Astrocyte (in vitro differentiated cells and primary cell): ENCODE data around the gene RNF227.

Experiments used
- CTCF ChIP-seq: IDR thresholded peaks from 2 replicates; pipeline ENCODE4 v1.5.1; 2011; ENCODE audit warnings: low read depth, mild to moderate bottlenecking, inconsistent platforms, low read length, moderate library complexity; ENCODE audit not compliant: insufficient read depth
- EZH2 ChIP-seq: IDR thresholded peaks from 2 replicates; pipeline ENCODE4 v1.6.1; 2012; ENCODE audit warnings: mild to moderate bottlenecking, low read length, inconsistent platforms; ENCODE audit not compliant: insufficient read depth

- TF ChIP-seq CTCF (no peak), EZH2 (no peak)
Measured at GRCh38 chr17:7882629-7883028, 33.5 kb downstream of the RNF227 start.
